GM06990 (cell line): ENCODE results near the gene IMPG1.

ENCODE experiments used
- DNase-seq: peaks from one replicate; pipeline ENCODE4 v3.0.0-alpha.2; 2011; ENCODE audit not compliant: insufficient read length; ENCODE audit errors: extremely low read depth
- H3K27me3 ChIP-seq: replicated peaks from 2 replicates; pipeline ENCODE4 v1.6.0; 2011; ENCODE audit warnings: low read length; ENCODE audit not compliant: control insufficient read depth, insufficient read depth
- H3K36me3 ChIP-seq: 2 replicates; pipeline ENCODE4 v1.5.1; 2011; ENCODE audit warnings: low read length; ENCODE audit not compliant: control insufficient read depth, insufficient read depth
- H3K4me3 ChIP-seq: replicated peaks from 2 replicates; pipeline ENCODE4 v1.5.1; 2011; ENCODE audit warnings: low read depth, mild to moderate bottlenecking, control low read depth, low read length
- CTCF ChIP-seq: IDR thresholded peaks from 2 replicates; pipeline ENCODE4 v1.5.1; 2011; ENCODE audit warnings: low read length, control low read depth, mild to moderate bottlenecking, inconsistent platforms; ENCODE audit not compliant: insufficient read depth, poor library complexity, severe bottlenecking

The IMPG1 gene

GRCh38 chr6:75884822-75885221 is 187.6 kb downstream of the IMPG1 start:
- no peak for TF ChIP-seq CTCF
- Histone ChIP-seq H3K36me3 (no peaks in the 10 kb centered on the region), H3K27me3 (no peaks in the 10 kb centered on the region), H3K4me3 (no peak overlapping the region)
- DNase-seq: no peak

DNA sequence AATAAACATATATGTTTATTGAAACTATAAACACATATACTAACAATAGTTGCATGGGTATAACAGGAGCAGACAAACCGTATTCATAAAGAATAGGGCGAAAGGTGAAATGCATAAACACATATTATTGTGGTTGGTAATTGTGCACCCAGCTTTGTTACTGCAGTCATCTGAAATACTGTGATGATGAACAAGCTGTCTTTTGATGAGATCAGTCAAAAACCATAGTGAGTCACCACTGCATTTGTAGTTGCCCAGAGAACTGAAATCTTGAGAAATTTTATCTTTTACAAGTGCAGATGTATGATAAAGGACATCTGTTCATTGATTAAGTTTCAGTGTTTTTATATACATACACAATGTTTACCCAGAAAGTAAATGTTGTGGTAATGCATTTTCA is 189.7 kb downstream of the IMPG1 start:
- DNase-seq: no peak
- Histone ChIP-seq H3K27me3 (no peaks in the 10 kb centered on the region), H3K4me3 (no peak overlapping the region), H3K36me3 (no peaks in the 10 kb centered on the region)
- no peak for TF ChIP-seq CTCF

- H3K4me3 ChIP-seq: no peak overlapping the region
- H3K27me3 ChIP-seq: no peaks in the 10 kb centered on the region
- DNase-seq: no peak
- no peak for TF ChIP-seq CTCF
- H3K36me3 ChIP-seq: no peaks in the 10 kb centered on the region
These were observed 192.2 kb downstream of the IMPG1 start for GRCh38 chr6:75880305-75880704.

DNA sequence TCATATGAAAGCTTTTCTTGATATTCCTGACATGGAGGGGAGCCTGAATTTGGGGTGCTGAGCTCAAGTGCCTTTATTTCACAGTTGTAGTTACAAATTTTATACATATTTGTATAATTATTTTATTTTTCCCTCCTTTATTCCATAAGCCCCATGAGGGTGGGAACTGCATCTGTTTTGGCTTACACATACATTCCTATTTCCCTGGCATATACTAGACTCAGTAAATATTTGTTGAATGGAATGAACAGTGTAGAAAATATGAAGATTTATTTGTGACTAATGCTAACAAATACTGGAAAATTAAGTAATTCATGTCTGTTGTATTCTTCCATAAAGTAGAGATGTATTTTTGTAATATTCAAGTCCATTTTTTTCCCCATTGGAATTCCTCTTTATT is 196.3 kb downstream of the IMPG1 start:
- DNase-seq: no peak
- Histone ChIP-seq H3K36me3 (peaks cover under 1% of the 10 kb centered on the region; the same call in 1 of the 2 replicates), H3K4me3 (no peak overlapping the region), H3K27me3 (no peaks in the 10 kb centered on the region)
- TF ChIP-seq CTCF: no peak

DNA sequence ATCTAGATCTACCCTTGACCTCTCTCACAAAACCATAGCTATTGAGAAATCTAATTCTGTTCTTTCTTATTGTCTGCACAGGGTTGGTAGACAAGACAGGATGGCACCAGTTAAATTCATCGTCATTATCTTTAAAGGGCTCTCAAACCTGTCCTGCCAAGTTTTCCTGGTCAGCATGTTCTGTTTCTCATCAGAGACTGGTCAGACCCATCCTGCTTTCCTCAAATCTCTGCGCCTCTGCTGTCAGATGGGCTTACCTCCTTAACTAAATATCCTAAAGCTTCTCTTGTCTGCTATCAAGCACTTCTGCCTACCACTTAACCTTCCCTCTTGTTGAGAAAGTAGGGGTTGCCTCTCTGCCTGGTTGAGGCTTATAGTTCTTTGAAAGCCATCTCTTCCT is 198.2 kb downstream of the IMPG1 start:
- H3K36me3 ChIP-seq: peaks cover 1% of the 10 kb centered on the region; the same call in 1 of the 2 replicates
- no peak for TF ChIP-seq CTCF
- no peaks in the 10 kb centered on the region for H3K27me3 ChIP-seq
- DNase-seq: no peak
- no peak overlapping the region for H3K4me3 ChIP-seq
